Neutrophil (primary cell): Measurements from ENCODE around the gene LY86.
A peak's percentile ranks its signal among the peaks of the same experiment; 100 is the strongest.

Experiments
- H3K27ac ChIP-seq: fragments of 200-600 bp; sonication (generic); 2 replicates; pipeline ENCODE4 v1.5.1; 2016; ENCODE audit warnings: mild to moderate bottlenecking, moderate library complexity
- H3K27me3 ChIP-seq: fragments of 200-600 bp; sonication (generic); 2 replicates; pipeline ENCODE4 v1.6.0; 2016; ENCODE audit warnings: mild to moderate bottlenecking
- H3K36me3 ChIP-seq: fragments of 200-600 bp; sonication (generic); 2 replicates; pipeline ENCODE4 v1.5.1; 2017
- H3K4me1 ChIP-seq, 2 experiments: fragments of 200-600 bp in 1 of 2; sonication (generic) in 1 of 2; 1 replicate in 1 of 2; 2 replicates in 1 of 2; pipeline versions ENCODE4 v1.5.1 to v1.6.1; 2013 to 2016; ENCODE audit warnings: low read depth in 1 of 2, low read length in 1 of 2, mild to moderate bottlenecking in 1 of 2, moderate library complexity in 1 of 2; ENCODE audit not compliant: control insufficient read depth in 1 of 2, insufficient read depth in 1 of 2
- H3K4me3 ChIP-seq, 2 experiments: fragments of 200-600 bp in 1 of 2; sonication (generic) in 1 of 2; 1 replicate in 1 of 2; 2 replicates in 1 of 2; pipeline ENCODE4 v1.5.1; 2013 to 2016; ENCODE audit warnings: low read depth in 1 of 2, low read length in 1 of 2, mild to moderate bottlenecking in 1 of 2, moderate library complexity in 1 of 2
- H3K9me3 ChIP-seq: fragments of 200-600 bp; sonication (generic); 2 replicates; pipeline ENCODE4 v1.5.1; 2016
- CTCF ChIP-seq: fragments of 200-600 bp; sonication (generic); IDR thresholded peaks from 2 replicates; pipeline ENCODE4 v1.5.1; 2016; ENCODE audit warnings: antibody characterized with exemption

LY86 gene

GRCh38 chr6:6588064-6588923 is at the start of gene LY86:
TSS of gene LY86 (plus strand) at chr6:6588720. CDS start at chr6:6588735, 15 bp downstream.
- H3K27me3 ChIP-seq: no peaks in the 10 kb centered on the region
- H3K4me1 ChIP-seq: peaks cover 27 to 28% of the 10 kb centered on the region in 2 experiments
- no peak for TF ChIP-seq CTCF
- H3K9me3 ChIP-seq: no peaks in the 10 kb centered on the region
- H3K27ac ChIP-seq: no peak within 1 kb of the TSS
- no peaks in the 10 kb centered on the region for H3K36me3 ChIP-seq
- no peak within 1 kb of the TSS for H3K4me3 ChIP-seq

GRCh38 chr6:6539036-6539435 is 49.5 kb upstream of the LY86 start:
- H3K4me1 ChIP-seq: no peaks in the 10 kb centered on the region
- H3K27ac ChIP-seq: no peak overlapping the region
- peaks cover 75% of the 10 kb centered on the region for H3K27me3 ChIP-seq
- H3K4me3 ChIP-seq: no peak overlapping the region
- H3K36me3 ChIP-seq: no peaks in the 10 kb centered on the region
- no peaks in the 10 kb centered on the region for H3K9me3 ChIP-seq
- TF ChIP-seq CTCF: no peak

- H3K4me3 ChIP-seq: no peak overlapping the region
- H3K27ac ChIP-seq: no peak overlapping the region
- H3K9me3 ChIP-seq: no peaks in the 10 kb centered on the region
- peaks cover 12 to 13% of the 10 kb centered on the region in 2 experiments for H3K4me1 ChIP-seq
- H3K27me3 ChIP-seq: peaks cover 98% of the 10 kb centered on the region
- no peaks in the 10 kb centered on the region for H3K36me3 ChIP-seq
- no peak for TF ChIP-seq CTCF
Observed at GRCh38 chr6:6542357-6542756, 46.2 kb upstream of the LY86 start.

GRCh38 chr6:6543181-6543879 is 45.2 kb upstream of the LY86 start:
- no peaks in the 10 kb centered on the region for H3K36me3 ChIP-seq
- no peak for TF ChIP-seq CTCF
- peaks cover 12 to 13% of the 10 kb centered on the region in 2 experiments for H3K4me1 ChIP-seq
- no peak overlapping the region for H3K4me3 ChIP-seq
- no peaks in the 10 kb centered on the region for H3K9me3 ChIP-seq
- H3K27me3 ChIP-seq: peaks cover 97% of the 10 kb centered on the region
- H3K27ac ChIP-seq: no peak overlapping the region

GRCh38 chr6:6545616-6546317 is 42.8 kb upstream of the LY86 start:
- Histone ChIP-seq H3K27ac (no peak overlapping the region), H3K4me1 (peaks cover 12 to 13% of the 10 kb centered on the region in 2 experiments), H3K36me3 (no peaks in the 10 kb centered on the region), H3K27me3 (peaks cover 73% of the 10 kb centered on the region), H3K4me3 (peak overlapping the region; percentile 5 to 36), H3K9me3 (no peaks in the 10 kb centered on the region)
- TF ChIP-seq CTCF: no peak
